Left lung (tissue), 10 donors: ENCODE data around the gene DAAM1. TPM values are rescaled to one million over a fixed set of nuclear protein-coding genes. Genes with fewer than 3 reads are reported as not detected.

Experiments used
- ATAC-seq: fragments of 200-7000 bp; cut with Tn5 transposase; one replicate; pipeline ENCODE4 v1.9.1; 2020; ENCODE audit warnings: moderate library complexity
- DNase-seq, 4 donors: peaks; one replicate each; pipeline ENCODE4 v3.0.0-alpha.2; 2013 to 2020
- H3K27ac ChIP-seq, 2 donors: fragments of 200-600 bp; sonication (generic) in 1 of 2; one replicate each; pipeline versions ENCODE4 v1.5.0 to v1.8.0; 2020 to 2021
- H3K27me3 ChIP-seq, 2 donors: fragments of 200-600 bp; sonication (generic) in 1 of 2; one replicate each; pipeline versions ENCODE4 v1.5.0 to v1.8.0; 2020 to 2021
- H3K36me3 ChIP-seq, 2 donors: fragments of 200-600 bp; sonication (generic) in 1 of 2; one replicate each; pipeline versions ENCODE4 v1.5.0 to v1.8.0; 2020 to 2021
- H3K4me1 ChIP-seq, 2 donors: fragments of 200-600 bp; one replicate each; pipeline ENCODE4 v1.8.0; 2021
- H3K4me3 ChIP-seq, 2 donors: fragments of 200-600 bp; sonication (generic) in 1 of 2; one replicate each; pipeline versions ENCODE4 v1.5.0 to v1.8.0; 2020 to 2021; ENCODE audit warnings: mild to moderate bottlenecking in 1 of 2
- H3K9me3 ChIP-seq, 2 donors: fragments of 200-600 bp; sonication (generic) in 1 of 2; one replicate each; pipeline versions ENCODE4 v1.5.0 to v1.8.0; 2020 to 2021
- CTCF ChIP-seq, 2 donors: fragments of 200-600 bp; sonication (generic) in 1 of 2; IDR thresholded peaks; one replicate each; pipeline versions ENCODE4 v1.5.0 to v1.8.0; 2021; ENCODE audit warnings: antibody characterized with exemption in 2 of 2
- intact Hi-C, 2 donors: fragments of 100-400 bp; cut with DNase I; formaldehyde crosslinking; loops; one replicate each; pipeline versions ENCODE4 v1.11.2 to v1.14.2; 2022
- polyA plus RNA-seq, 6 donors: library from polyadenylated mRNA; unstranded; fragments of 120-200 nt; gene quantifications; one replicate each; pipeline ENCODE4 v1.2.1, GENCODE V29; 2013; ENCODE audit not compliant: insufficient read length in 6 of 6
- total RNA-seq, 2 donors: library from RNA; stranded (reverse); fragmentation: NEBNext Ultra II Directional; extraction: Animal tissue kit (Norgen Biotek cat#: 25700); gene quantifications; one replicate each; pipeline ENCODE4 v1.2.1, GENCODE V29; 2021
- donor health status: DM: no; HTN: yes; CAD: no.
- donor health status: DM: no; HTN: no; CAD: no.

DAAM1 gene
- total and polyA plus RNA-seq, 8 donors: 47.5 to 68.4 (median 51.0) TPM

- no peaks in the 10 kb centered on the region for H3K36me3 ChIP-seq
- peaks cover 15 to 17% of the 10 kb centered on the region in 2 donors for H3K4me1 ChIP-seq
- intact Hi-C loops: no loop called here
- no peak for TF ChIP-seq CTCF (IDR thresholded peaks at IDR 0.05)
- ATAC-seq (no peak), DNase-seq (no peak)
- no peaks in the 10 kb centered on the region for H3K9me3 ChIP-seq
- H3K4me3 ChIP-seq: no peak overlapping the region
- H3K27ac ChIP-seq: no peak overlapping the region
- H3K27me3 ChIP-seq: no peaks in the 10 kb centered on the region
Observed at GRCh38 chr14:59217011-59217410, 28.5 kb downstream of the DAAM1 start.

GRCh38 chr14:59221568-59221967 lies 33.1 kb downstream of the DAAM1 start:
- H3K4me1 ChIP-seq: no peaks in the 10 kb centered on the region
- intact Hi-C loops: no loop called here

GRCh38 chr14:59224341-59224740 lies 35.9 kb downstream of the DAAM1 start:
- Histone ChIP-seq H3K27ac (no peak overlapping the region), H3K36me3 (no peaks in the 10 kb centered on the region), H3K27me3 (no peaks in the 10 kb centered on the region), H3K4me1 (no peaks in the 10 kb centered on the region), H3K9me3 (no peaks in the 10 kb centered on the region), H3K4me3 (no peak overlapping the region)
- no peak for DNase-seq
- no peak for ATAC-seq
- intact Hi-C loops: no loop called here
- TF ChIP-seq CTCF (IDR thresholded peaks at IDR 0.05): no peak

More at GRCh38 chr14:59221568-59221967, 33.1 kb downstream of the DAAM1 start:
- TF ChIP-seq CTCF (IDR thresholded peaks at IDR 0.05): no peak
- Histone ChIP-seq H3K4me3 (no peak overlapping the region), H3K9me3 (no peaks in the 10 kb centered on the region), H3K27ac (no peak overlapping the region), H3K27me3 (no peaks in the 10 kb centered on the region), H3K36me3 (no peaks in the 10 kb centered on the region)
- ATAC-seq: no peak
- no peak for DNase-seq

- no peaks in the 10 kb centered on the region for H3K9me3 ChIP-seq
- no peak for TF ChIP-seq CTCF (IDR thresholded peaks at IDR 0.05)
- no peaks in the 10 kb centered on the region for H3K27me3 ChIP-seq
- no peaks in the 10 kb centered on the region for H3K36me3 ChIP-seq
- no peak for ATAC-seq
- no peak overlapping the region for H3K27ac ChIP-seq
- peaks cover 0 to 3% of the 10 kb centered on the region in 2 donors for H3K4me1 ChIP-seq
- no peak for DNase-seq
- intact Hi-C loops: no loop called here
- no peak overlapping the region for H3K4me3 ChIP-seq
Observed at GRCh38 chr14:59225281-59225680, 36.8 kb downstream of the DAAM1 start.

- Histone ChIP-seq H3K36me3 (no peaks in the 10 kb centered on the region), H3K27me3 (no peaks in the 10 kb centered on the region), H3K4me1 (peaks cover 0 to 3% of the 10 kb centered on the region in 2 donors), H3K4me3 (no peak overlapping the region), H3K27ac (no peak overlapping the region), H3K9me3 (no peaks in the 10 kb centered on the region)
- DNase-seq (no peak), ATAC-seq (no peak)
- TF ChIP-seq CTCF (IDR thresholded peaks at IDR 0.05): no peak
- intact Hi-C loops: no loop called here
Observed at GRCh38 chr14:59228421-59228820, 40.0 kb downstream of the DAAM1 start.
